ENCODE results near the gene HSBP1.

Gene HSBP1

GRCh38 chr16:83785455-83785854, 22.3 kb upstream of the HSBP1 start:
- H3K36me3 ChIP-seq (ENCODE audit: insufficient read depth, low read length) = no peaks in the 10 kb centered on the region
- H3K4me3 ChIP-seq (ENCODE audit: low read depth, low read length) = no peak overlapping the region
- no peaks in the 10 kb centered on the region for H3K79me2 ChIP-seq (ENCODE audit: control insufficient read depth, insufficient read depth, low read length, unreplicated experiment)
- no peak overlapping the region for H3K27ac ChIP-seq (ENCODE audit: low read depth, low read length)
- no peaks in the 10 kb centered on the region for H3K4me1 ChIP-seq (ENCODE audit: control insufficient read depth, insufficient read depth, low read length, unreplicated experiment)
- H2AFZ ChIP-seq (ENCODE audit: low read length, unreplicated experiment) = no peak overlapping the region
- no peaks in the 10 kb centered on the region for H3K27me3 ChIP-seq (ENCODE audit: insufficient read depth, low read length)

- Histone ChIP-seq H3K27me3 (ENCODE audit: insufficient read depth, low read length) (no peaks in the 10 kb centered on the region), H3K4me3 (ENCODE audit: low read depth, low read length) (no peak overlapping the region), H3K36me3 (ENCODE audit: insufficient read depth, low read length) (no peaks in the 10 kb centered on the region), H3K27ac (ENCODE audit: low read depth, low read length) (no peak overlapping the region), H2AFZ (ENCODE audit: low read length, unreplicated experiment) (no peak overlapping the region), H3K4me1 (ENCODE audit: control insufficient read depth, insufficient read depth, low read length, unreplicated experiment) (no peaks in the 10 kb centered on the region), H3K79me2 (ENCODE audit: control insufficient read depth, insufficient read depth, low read length, unreplicated experiment) (no peaks in the 10 kb centered on the region)
Observed at GRCh38 chr16:83789642-83790401, 18.0 kb upstream of the HSBP1 start.

GRCh38 chr16:83791916-83792315, 15.9 kb upstream of the HSBP1 start:
- Histone ChIP-seq H3K27me3 (ENCODE audit: insufficient read depth, low read length) (peaks cover 2% of the 10 kb centered on the region; the same call in 1 of the 2 replicates), H3K4me1 (ENCODE audit: control insufficient read depth, insufficient read depth, low read length, unreplicated experiment) (no peaks in the 10 kb centered on the region), H3K36me3 (ENCODE audit: insufficient read depth, low read length) (no peaks in the 10 kb centered on the region), H3K79me2 (ENCODE audit: control insufficient read depth, insufficient read depth, low read length, unreplicated experiment) (no peaks in the 10 kb centered on the region), H3K27ac (ENCODE audit: low read depth, low read length) (no peak overlapping the region), H2AFZ (ENCODE audit: low read length, unreplicated experiment) (no peak overlapping the region), H3K4me3 (ENCODE audit: low read depth, low read length) (no peak overlapping the region)

GRCh38 chr16:83792391-83792790, 15.4 kb upstream of the HSBP1 start:
- Histone ChIP-seq H2AFZ (ENCODE audit: low read length, unreplicated experiment) (no peak overlapping the region), H3K36me3 (ENCODE audit: insufficient read depth, low read length) (no peaks in the 10 kb centered on the region), H3K4me3 (ENCODE audit: low read depth, low read length) (no peak overlapping the region)

GRCh38 chr16:83793179-83793578, 14.6 kb upstream of the HSBP1 start:
- Histone ChIP-seq H3K27ac (ENCODE audit: low read depth, low read length) (no peak overlapping the region), H3K4me3 (ENCODE audit: low read depth, low read length) (no peak overlapping the region), H2AFZ (ENCODE audit: low read length, unreplicated experiment) (no peak overlapping the region), H3K4me1 (ENCODE audit: control insufficient read depth, insufficient read depth, low read length, unreplicated experiment) (no peaks in the 10 kb centered on the region), H3K36me3 (ENCODE audit: insufficient read depth, low read length) (no peaks in the 10 kb centered on the region), H3K27me3 (ENCODE audit: insufficient read depth, low read length) (peaks cover 13% of the 10 kb centered on the region), H3K79me2 (ENCODE audit: control insufficient read depth, insufficient read depth, low read length, unreplicated experiment) (no peaks in the 10 kb centered on the region)

More at GRCh38 chr16:83792391-83792790, 15.4 kb upstream of the HSBP1 start:
- Histone ChIP-seq H3K27me3 (ENCODE audit: insufficient read depth, low read length) (peaks cover 5% of the 10 kb centered on the region; the same call in 1 of the 2 replicates), H3K27ac (ENCODE audit: low read depth, low read length) (no peak overlapping the region), H3K4me1 (ENCODE audit: control insufficient read depth, insufficient read depth, low read length, unreplicated experiment) (no peaks in the 10 kb centered on the region), H3K79me2 (ENCODE audit: control insufficient read depth, insufficient read depth, low read length, unreplicated experiment) (no peaks in the 10 kb centered on the region)

GRCh38 chr16:83794860-83795554, 12.8 kb upstream of the HSBP1 start:
- Histone ChIP-seq H3K36me3 (ENCODE audit: insufficient read depth, low read length) (no peaks in the 10 kb centered on the region), H3K4me1 (ENCODE audit: control insufficient read depth, insufficient read depth, low read length, unreplicated experiment) (no peaks in the 10 kb centered on the region), H3K79me2 (ENCODE audit: control insufficient read depth, insufficient read depth, low read length, unreplicated experiment) (no peaks in the 10 kb centered on the region), H2AFZ (ENCODE audit: low read length, unreplicated experiment) (no peak overlapping the region), H3K27me3 (ENCODE audit: insufficient read depth, low read length) (peaks cover 13% of the 10 kb centered on the region), H3K4me3 (ENCODE audit: low read depth, low read length) (no peak overlapping the region), H3K27ac (ENCODE audit: low read depth, low read length) (no peak overlapping the region)

- peaks cover 13% of the 10 kb centered on the region for H3K27me3 ChIP-seq (ENCODE audit: insufficient read depth, low read length)
- no peak overlapping the region for H3K27ac ChIP-seq (ENCODE audit: low read depth, low read length)
- H2AFZ ChIP-seq (ENCODE audit: low read length, unreplicated experiment) = no peak overlapping the region
- H3K79me2 ChIP-seq (ENCODE audit: control insufficient read depth, insufficient read depth, low read length, unreplicated experiment) = no peaks in the 10 kb centered on the region
- H3K4me1 ChIP-seq (ENCODE audit: control insufficient read depth, insufficient read depth, low read length, unreplicated experiment) = no peaks in the 10 kb centered on the region
- no peak overlapping the region for H3K4me3 ChIP-seq (ENCODE audit: low read depth, low read length)
- no peaks in the 10 kb centered on the region for H3K36me3 ChIP-seq (ENCODE audit: insufficient read depth, low read length)
Observed at GRCh38 chr16:83797013-83797412, 10.8 kb upstream of the HSBP1 start.

- no peaks in the 10 kb centered on the region for H3K4me1 ChIP-seq (ENCODE audit: control insufficient read depth, insufficient read depth, low read length, unreplicated experiment)
- H3K27ac ChIP-seq (ENCODE audit: low read depth, low read length) = no peak overlapping the region
- H3K4me3 ChIP-seq (ENCODE audit: low read depth, low read length) = no peak overlapping the region
- H3K79me2 ChIP-seq (ENCODE audit: control insufficient read depth, insufficient read depth, low read length, unreplicated experiment) = no peaks in the 10 kb centered on the region
- no peaks in the 10 kb centered on the region for H3K36me3 ChIP-seq (ENCODE audit: insufficient read depth, low read length)
- peaks cover 13% of the 10 kb centered on the region for H3K27me3 ChIP-seq (ENCODE audit: insufficient read depth, low read length)
- no peak overlapping the region for H2AFZ ChIP-seq (ENCODE audit: low read length, unreplicated experiment)
Observed at GRCh38 chr16:83799336-83799735, 8.4 kb upstream of the HSBP1 start.

GRCh38 chr16:83802135-83802534, 5.6 kb upstream of the HSBP1 start:
- Histone ChIP-seq H2AFZ (ENCODE audit: low read length, unreplicated experiment) (peak overlapping the region; percentile 17), H3K27me3 (ENCODE audit: insufficient read depth, low read length) (peaks cover 9% of the 10 kb centered on the region), H3K36me3 (ENCODE audit: insufficient read depth, low read length) (no peaks in the 10 kb centered on the region), H3K4me3 (ENCODE audit: low read depth, low read length) (peak overlapping the region; percentile 68), H3K4me1 (ENCODE audit: control insufficient read depth, insufficient read depth, low read length, unreplicated experiment) (no peaks in the 10 kb centered on the region), H3K27ac (ENCODE audit: low read depth, low read length) (peak overlapping the region; percentile 18; the same call in 1 of the 2 replicates), H3K79me2 (ENCODE audit: control insufficient read depth, insufficient read depth, low read length, unreplicated experiment) (no peaks in the 10 kb centered on the region)

GRCh38 chr16:83802554-83803205, 5.1 kb upstream of the HSBP1 start:
- Histone ChIP-seq H3K4me3 (ENCODE audit: low read depth, low read length) (peak overlapping the region; percentile 68), H3K27me3 (ENCODE audit: insufficient read depth, low read length) (peaks cover 5% of the 10 kb centered on the region; the same call in 1 of the 2 replicates), H2AFZ (ENCODE audit: low read length, unreplicated experiment) (peak overlapping the region; percentile 17), H3K36me3 (ENCODE audit: insufficient read depth, low read length) (no peaks in the 10 kb centered on the region), H3K4me1 (ENCODE audit: control insufficient read depth, insufficient read depth, low read length, unreplicated experiment) (no peaks in the 10 kb centered on the region), H3K79me2 (ENCODE audit: control insufficient read depth, insufficient read depth, low read length, unreplicated experiment) (no peaks in the 10 kb centered on the region), H3K27ac (ENCODE audit: low read depth, low read length) (peak overlapping the region; percentile 18; the same call in 1 of the 2 replicates)

Data from ACC112 (cell line).